ENCODE results near the gene CYTL1. TPM values are rescaled to one million over a fixed set of nuclear protein-coding genes. Genes with fewer than 3 reads are reported as not detected.

CYTL1 gene
- total and polyA plus RNA-seq, 9 of the 15 experiments (the other 6 are each of a cell fraction or from before 2014, with no cell fraction given), result not detected

DNA sequence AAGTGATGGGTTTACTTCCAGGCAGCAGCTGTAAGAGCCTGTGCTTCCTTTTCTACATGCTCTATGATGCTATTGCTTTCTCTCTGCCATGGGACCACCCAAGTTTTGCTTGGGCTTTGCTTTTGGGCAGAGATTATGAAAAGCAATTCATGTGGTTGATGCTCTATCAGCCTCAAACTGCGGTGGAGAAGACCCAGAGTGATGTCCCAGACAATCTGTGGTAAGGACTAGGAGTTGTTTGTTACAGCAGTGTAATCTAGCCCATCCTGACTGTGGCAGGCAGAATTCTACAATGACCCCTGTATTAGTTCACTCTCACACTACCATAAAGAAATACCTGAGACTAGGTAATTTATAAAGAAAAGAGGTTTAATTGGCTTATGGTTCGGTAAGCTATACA is 9.2 kb upstream of the CYTL1 start:
- H3K9ac ChIP-seq (ENCODE audit: insufficient read depth in 1 of 2, low read depth in 2 of 2, low read length in 2 of 2), result no peak overlapping the region
- H3K27ac ChIP-seq (ENCODE audit: extremely low read depth, low read depth, low read length), result no peak overlapping the region
- ChIA-PET POLR2A (interaction anchor here (1.7 kb wide), 1 partner anchor 7 kb away, joined by 8 read pairs; no protein-coding TSS in a partner anchor), CTCF (ENCODE audit: low intra/inter-chr PET ratio) (no interaction called here)
- H3K79me2 ChIP-seq (ENCODE audit: control insufficient read depth, insufficient read depth, low read length), result no peaks in the 10 kb centered on the region
- FAIRE-seq (no peak), DNase-seq (ENCODE audit: extremely low read depth in 1 of 4, low spot score in 3 of 4) (no peak), ATAC-seq (no peak)
- no peaks in the 10 kb centered on the region for H4K20me1 ChIP-seq (replicated peaks; ENCODE audit: control insufficient read depth, insufficient read depth, low read length)
- no TSS peak for BruUV-seq (replicated peaks)
- H3K9me3 ChIP-seq (replicated peaks; ENCODE audit: control insufficient read depth, insufficient read depth, low read depth, low read length), result no peaks in the 10 kb centered on the region; the same call in 1 of the 2 replicates
- no peak overlapping the region for H2AFZ ChIP-seq (ENCODE audit: low read depth, low read length)
- H3K36me3 ChIP-seq (ENCODE audit: control insufficient read depth, insufficient read depth, low read length), result no peaks in the 10 kb centered on the region
- H3K9me1 ChIP-seq (ENCODE audit: control insufficient read depth, insufficient read depth, low read length), result no peaks in the 10 kb centered on the region
- intact Hi-C loops (cut with micrococcal nuclease) (no loop called here), in situ Hi-C loops (cut with MboI) (no loop called here)
- peaks cover 9 to 10% of the 10 kb centered on the region in 2 experiments; a peak in 4 of 5 replicates for H3K4me1 ChIP-seq (replicated peaks in 1 of 2; ENCODE audit: control insufficient read depth in 2 of 2, insufficient read depth in 2 of 2, low read length in 2 of 2)
- H3K4me2 ChIP-seq (ENCODE audit: insufficient read depth, low read length), result no peak overlapping the region
- peaks cover 0 to 4% of the 10 kb centered on the region in 2 experiments; a peak in 1 of 5 replicates for H3K27me3 ChIP-seq (ENCODE audit: control insufficient read depth in 2 of 2, insufficient read depth in 2 of 2, low read length in 2 of 2)
- WGBS (ENCODE audit: insufficient coverage, low coverage, missing lambda C conversion rate), result 9% methylated on average over 2 of the region's 2 CpGs
- TF ChIP-seq ZNF12 (CRISPR knock-in tag; IDR thresholded peaks at IDR 0.05) (peak; percentile 92), ZNF41 (CRISPR knock-in tag; conservative IDR thresholded peaks at IDR 0.05) (no peak)
- no peak overlapping the region for H3K4me3 ChIP-seq

DNA sequence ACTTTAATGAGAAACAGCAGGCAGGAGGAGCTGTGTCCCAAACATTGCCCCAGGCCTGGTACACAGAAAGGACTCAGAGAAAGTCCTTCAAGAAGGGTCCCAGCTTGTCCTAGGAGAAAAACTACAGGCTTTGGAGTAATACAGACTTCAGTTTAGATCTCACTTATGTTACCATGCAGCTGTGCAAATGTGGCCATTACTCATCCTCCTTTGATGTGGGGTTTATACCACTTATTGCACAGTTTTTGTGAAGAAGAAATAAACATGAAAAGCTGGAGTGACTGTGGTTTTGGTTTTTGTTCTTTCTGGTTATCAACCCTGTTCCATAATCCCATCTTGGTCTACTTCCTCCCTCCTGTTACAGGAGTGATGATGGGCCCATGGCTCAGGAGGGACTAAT is 8.1 kb upstream of the CYTL1 start:
- H3K9me1 ChIP-seq (ENCODE audit: control insufficient read depth, insufficient read depth, low read length), result no peaks in the 10 kb centered on the region
- no peaks in the 10 kb centered on the region for H3K36me3 ChIP-seq (ENCODE audit: control insufficient read depth, insufficient read depth, low read length)
- no peaks in the 10 kb centered on the region for H4K20me1 ChIP-seq (replicated peaks; ENCODE audit: control insufficient read depth, insufficient read depth, low read length)
- POLR2A ChIA-PET, result interaction anchor here (1.7 kb wide), 1 partner anchor 9 kb away, joined by 8 read pairs; no protein-coding TSS in a partner anchor
- H3K27ac ChIP-seq (ENCODE audit: extremely low read depth, low read depth, low read length), result no peak overlapping the region
- no peaks in the 10 kb centered on the region; the same call in 1 of the 2 replicates for H3K9me3 ChIP-seq (replicated peaks; ENCODE audit: control insufficient read depth, insufficient read depth, low read depth, low read length)
- no peak overlapping the region for H2AFZ ChIP-seq (ENCODE audit: low read depth, low read length)
- BruUV-seq (replicated peaks), result no TSS peak
- no peak for FAIRE-seq
- H3K4me1 ChIP-seq (replicated peaks in 1 of 2; ENCODE audit: control insufficient read depth in 2 of 2, insufficient read depth in 2 of 2, low read length in 2 of 2), result peaks cover 0 to 3% of the 10 kb centered on the region in 2 experiments; a peak in 2 of 5 replicates
- DNase-seq (ENCODE audit: extremely low read depth in 1 of 4, low spot score in 3 of 4), result no peak
- intact Hi-C loops (cut with micrococcal nuclease) (no loop called here), in situ Hi-C loops (cut with MboI) (no loop called here)
- CTCF ChIA-PET (ENCODE audit: low intra/inter-chr PET ratio), result no interaction called here
- TF ChIP-seq SPI1 (IDR thresholded peaks at IDR 0.05; ENCODE audit: borderline replicate concordance, low read depth, low read length) (0 out of 2 replicates have a peak, but pooled peaks have one; percentile 4), ATF1 (CRISPR knock-in tag; IDR thresholded peaks at IDR 0.05) (no peak), ATF1 (tag; IDR thresholded peaks at IDR 0.05) (no peak)
- peaks cover 0 to 4% of the 10 kb centered on the region in 2 experiments; a peak in 2 of 5 replicates for H3K27me3 ChIP-seq (ENCODE audit: control insufficient read depth in 2 of 2, insufficient read depth in 2 of 2, low read length in 2 of 2)
- H3K4me2 ChIP-seq (ENCODE audit: insufficient read depth, low read length), result no peak overlapping the region
- no peak overlapping the region for H3K9ac ChIP-seq (ENCODE audit: insufficient read depth in 1 of 2, low read depth in 2 of 2, low read length in 2 of 2)
- no peaks in the 10 kb centered on the region for H3K79me2 ChIP-seq (ENCODE audit: control insufficient read depth, insufficient read depth, low read length)
- ATAC-seq, result no peak
- H3K4me3 ChIP-seq, result no peak overlapping the region
